Large intestine (tissue), 3 donors: Measurements from ENCODE around the gene PRR36. TPM values are rescaled to one million over a fixed set of nuclear protein-coding genes. Genes with fewer than 3 reads are reported as not detected.

ENCODE experiments used
- DNase-seq, 2 donors: peaks; one replicate each; pipeline versions ENCODE4 v3.0.0 to v3.0.0-alpha.2; 2013
- H3K27ac ChIP-seq: one replicate; pipeline ENCODE4 v1.5.1; 2013; ENCODE audit warnings: low read length
- H3K27me3 ChIP-seq: 2 replicates; pipeline ENCODE4 v1.6.1; 2013; ENCODE audit warnings: low read length; ENCODE audit not compliant: control insufficient read depth, insufficient read depth
- H3K36me3 ChIP-seq: 2 replicates; pipeline ENCODE4 v1.6.1; 2013; ENCODE audit warnings: low read length; ENCODE audit not compliant: control insufficient read depth, insufficient read depth
- H3K4me1 ChIP-seq: one replicate; pipeline ENCODE4 v1.6.1; 2013; ENCODE audit warnings: low read length; ENCODE audit not compliant: control insufficient read depth, insufficient read depth
- H3K4me3 ChIP-seq: one replicate; pipeline ENCODE4 v1.5.1; 2013; ENCODE audit warnings: low read length
- H3K9me3 ChIP-seq: one replicate; pipeline ENCODE4 v1.6.1; 2013; ENCODE audit warnings: mild to moderate bottlenecking, low read depth, low read length, moderate library complexity; ENCODE audit not compliant: control insufficient read depth
- WGBS: methylation state at CpG from one replicate; pipeline ENCODE4 v1.1.5; 2013; ENCODE audit warnings: low lambda C conversion rate; ENCODE audit not compliant: insufficient coverage; 5-methylcytosine and 5-hydroxymethylcytosine counted together
- polyA plus RNA-seq: library from polyadenylated mRNA; unstranded; fragments of 120-200 nt; gene quantifications from one replicate; pipeline ENCODE4 v1.2.1, GENCODE V29; 2013

Gene PRR36
- polyA plus RNA-seq, 1 donor: 2.1 TPM

DNA sequence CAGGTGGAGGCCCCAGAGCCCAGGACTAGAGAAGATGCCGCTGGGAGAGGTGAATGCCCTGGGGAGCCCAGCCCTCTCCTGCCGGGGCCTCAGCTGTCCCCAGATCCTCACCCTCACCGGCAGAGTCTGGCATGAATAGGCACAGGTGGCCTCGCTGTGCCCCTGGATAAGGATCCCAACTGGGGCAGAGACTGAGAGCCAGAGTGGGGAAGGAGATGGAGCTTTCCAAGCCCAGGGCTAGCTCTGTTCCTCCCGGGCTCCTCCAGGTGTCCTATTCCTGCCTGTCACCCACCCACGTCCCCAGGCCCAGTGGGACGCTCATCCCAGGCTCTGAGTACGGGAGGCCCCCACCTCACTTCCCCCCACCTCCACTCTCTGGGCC is 16.5 kb downstream of the PRR36 start:
- Histone ChIP-seq H3K9me3 (peaks cover 4% of the 10 kb centered on the region), H3K36me3 (peaks cover 12% of the 10 kb centered on the region), H3K27ac (no peak overlapping the region), H3K4me3 (no peak overlapping the region), H3K27me3 (peaks cover 21% of the 10 kb centered on the region), H3K4me1 (peaks cover 31% of the 10 kb centered on the region)
- no peak for DNase-seq
- no CpG with 5 or more reads among the region's 8 CpGs for WGBS

DNA sequence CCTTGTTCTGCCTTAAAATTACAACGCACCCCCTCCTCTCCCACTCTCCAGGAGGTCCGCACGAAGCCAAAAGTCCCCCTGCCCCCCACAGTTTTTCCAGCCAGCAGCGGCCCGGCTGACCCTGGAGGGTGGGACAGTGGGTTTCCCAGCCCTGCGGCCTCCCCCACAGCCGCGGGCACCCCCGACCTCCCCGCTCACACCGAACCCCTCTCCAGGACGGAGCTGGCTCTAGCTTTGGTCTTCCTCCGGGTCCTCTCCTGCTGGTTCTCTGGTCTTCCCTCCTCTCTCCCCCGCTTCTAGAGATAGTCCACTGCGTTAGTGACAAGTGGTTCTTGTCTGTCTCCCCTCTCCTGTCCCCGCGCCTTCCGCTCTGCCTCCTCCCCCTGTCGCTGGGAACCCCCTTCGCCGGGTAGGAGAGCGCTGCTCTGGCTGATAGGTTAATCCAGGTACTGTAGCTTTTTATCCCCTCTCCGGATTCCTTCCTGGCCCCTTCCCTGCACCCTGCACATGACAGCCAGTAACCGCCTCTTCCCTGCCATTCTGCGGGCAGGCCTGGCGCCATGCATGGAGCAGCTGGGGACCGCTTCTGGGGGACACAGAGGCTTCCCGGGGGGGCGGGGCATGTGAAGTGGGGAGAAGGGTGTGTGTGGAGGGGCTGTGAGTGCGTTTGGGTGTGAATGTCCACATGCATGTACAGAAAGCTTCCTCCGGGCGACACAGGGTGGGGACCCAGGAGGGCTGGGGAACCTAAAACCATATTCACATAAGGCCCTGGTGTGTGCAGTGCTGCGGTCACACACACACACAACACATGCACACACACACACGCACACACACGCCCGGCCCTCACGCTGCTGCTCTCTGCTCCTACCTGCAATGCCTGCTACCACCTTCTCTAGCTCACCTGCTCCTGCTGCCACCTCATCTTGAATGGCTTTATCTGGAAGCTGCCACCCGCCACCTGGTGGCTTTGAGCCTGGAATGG is 17.2 kb downstream of the PRR36 start:
- no peak overlapping the region for H3K27ac ChIP-seq
- peaks cover 12% of the 10 kb centered on the region for H3K36me3 ChIP-seq
- no peak for DNase-seq
- peaks cover 29% of the 10 kb centered on the region for H3K4me1 ChIP-seq
- H3K4me3 ChIP-seq: no peak overlapping the region
- peaks cover 17% of the 10 kb centered on the region for H3K27me3 ChIP-seq
- H3K9me3 ChIP-seq: peaks cover under 1% of the 10 kb centered on the region
- no CpG with 5 or more reads among the region's 38 CpGs for WGBS

DNA sequence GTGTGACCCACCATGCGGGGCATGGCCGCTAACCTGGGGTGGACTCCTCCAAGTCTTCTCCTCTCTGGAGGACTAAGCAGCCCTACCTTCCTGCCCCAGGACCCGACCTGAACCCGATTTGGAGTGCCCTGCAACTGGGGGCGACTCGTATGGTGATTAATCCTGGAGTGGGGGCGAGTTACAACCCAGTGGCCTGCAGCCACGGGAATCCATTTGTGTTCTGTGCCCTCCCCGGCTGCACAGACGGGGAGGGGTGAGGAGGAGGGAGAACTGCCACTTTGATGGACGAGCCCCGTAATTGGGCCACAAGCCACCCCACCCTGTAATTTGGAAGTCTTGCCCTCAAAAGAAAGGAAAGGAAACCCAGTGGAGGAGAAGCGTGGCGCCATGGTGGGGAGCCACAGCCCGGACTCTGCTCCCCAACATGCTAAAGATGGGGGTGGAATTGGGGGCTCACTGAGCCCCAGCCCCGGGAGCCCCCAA is 18.0 kb downstream of the PRR36 start:
- Histone ChIP-seq H3K27me3 (peaks cover 9% of the 10 kb centered on the region), H3K27ac (no peak overlapping the region), H3K4me3 (no peak overlapping the region), H3K36me3 (peaks cover 12% of the 10 kb centered on the region), H3K4me1 (peaks cover 21% of the 10 kb centered on the region), H3K9me3 (no peaks in the 10 kb centered on the region)
- DNase-seq: no peak
- no CpG with 5 or more reads among the region's 16 CpGs for WGBS

DNA sequence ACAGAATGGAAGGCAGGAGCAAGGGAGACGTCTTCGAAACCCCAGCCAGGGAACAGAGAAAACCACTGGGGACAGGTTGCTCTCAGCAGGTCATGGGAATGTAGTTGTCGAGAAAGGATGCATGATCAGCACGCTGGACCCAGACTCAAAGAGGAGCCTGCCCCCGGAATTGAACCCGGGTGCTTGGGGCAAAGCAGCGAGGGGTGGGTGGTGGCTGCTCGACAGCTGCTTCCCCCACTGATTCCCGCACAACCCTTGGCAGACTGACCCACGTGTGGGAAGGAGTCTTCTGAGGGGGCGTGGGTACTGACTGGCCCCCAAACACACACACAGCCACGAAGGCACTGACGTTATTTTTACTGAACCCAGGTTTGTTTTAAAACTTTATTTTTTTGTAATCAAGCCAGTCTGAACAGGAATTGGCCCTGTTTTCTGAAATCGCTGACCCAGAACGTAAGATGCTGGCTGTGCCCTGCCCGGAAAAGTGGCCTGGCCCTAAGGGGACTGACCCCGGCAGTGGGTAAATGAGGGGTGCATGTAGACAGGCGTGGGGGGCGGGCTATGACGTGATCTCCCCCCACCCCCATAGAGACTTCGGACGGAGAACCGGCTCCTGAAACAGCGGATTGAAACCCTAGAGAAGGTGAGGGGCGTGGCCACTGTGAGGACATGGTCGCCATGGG is 18.6 kb downstream of the PRR36 start:
- Histone ChIP-seq H3K4me3 (no peak overlapping the region), H3K27me3 (peaks cover 3% of the 10 kb centered on the region), H3K9me3 (no peaks in the 10 kb centered on the region), H3K27ac (no peak overlapping the region), H3K4me1 (peaks cover 18% of the 10 kb centered on the region), H3K36me3 (peaks cover 11% of the 10 kb centered on the region)
- WGBS: no CpG with 5 or more reads among the region's 26 CpGs
- DNase-seq: no peak

DNA sequence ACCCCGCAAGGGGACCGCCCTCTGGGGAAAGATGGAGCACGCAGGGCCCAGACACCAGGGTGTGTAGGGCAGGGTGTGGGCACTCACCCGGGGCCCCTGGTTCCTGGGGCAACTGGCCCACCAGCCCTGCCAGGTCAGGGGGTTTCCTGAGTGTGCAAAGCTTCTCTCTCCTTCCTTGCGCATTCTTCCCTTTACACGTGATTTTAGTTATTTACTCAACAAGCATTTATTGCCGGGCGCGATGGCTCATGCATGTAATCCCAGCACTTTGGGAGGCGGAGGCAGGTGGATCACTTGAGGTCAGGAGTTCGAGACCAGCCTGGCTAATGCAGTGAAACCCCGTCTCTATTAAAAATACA is 20.4 kb downstream of the PRR36 start:
- peak overlapping the region; percentile 70 for H3K27ac ChIP-seq
- H3K27me3 ChIP-seq: no peaks in the 10 kb centered on the region
- H3K36me3 ChIP-seq: no peaks in the 10 kb centered on the region
- H3K9me3 ChIP-seq: no peaks in the 10 kb centered on the region
- WGBS: no CpG with 5 or more reads among the region's 12 CpGs
- peaks cover 18% of the 10 kb centered on the region for H3K4me1 ChIP-seq
- H3K4me3 ChIP-seq: no peak overlapping the region
- peak in 1 of 2 donors; percentile 66 for DNase-seq

DNA sequence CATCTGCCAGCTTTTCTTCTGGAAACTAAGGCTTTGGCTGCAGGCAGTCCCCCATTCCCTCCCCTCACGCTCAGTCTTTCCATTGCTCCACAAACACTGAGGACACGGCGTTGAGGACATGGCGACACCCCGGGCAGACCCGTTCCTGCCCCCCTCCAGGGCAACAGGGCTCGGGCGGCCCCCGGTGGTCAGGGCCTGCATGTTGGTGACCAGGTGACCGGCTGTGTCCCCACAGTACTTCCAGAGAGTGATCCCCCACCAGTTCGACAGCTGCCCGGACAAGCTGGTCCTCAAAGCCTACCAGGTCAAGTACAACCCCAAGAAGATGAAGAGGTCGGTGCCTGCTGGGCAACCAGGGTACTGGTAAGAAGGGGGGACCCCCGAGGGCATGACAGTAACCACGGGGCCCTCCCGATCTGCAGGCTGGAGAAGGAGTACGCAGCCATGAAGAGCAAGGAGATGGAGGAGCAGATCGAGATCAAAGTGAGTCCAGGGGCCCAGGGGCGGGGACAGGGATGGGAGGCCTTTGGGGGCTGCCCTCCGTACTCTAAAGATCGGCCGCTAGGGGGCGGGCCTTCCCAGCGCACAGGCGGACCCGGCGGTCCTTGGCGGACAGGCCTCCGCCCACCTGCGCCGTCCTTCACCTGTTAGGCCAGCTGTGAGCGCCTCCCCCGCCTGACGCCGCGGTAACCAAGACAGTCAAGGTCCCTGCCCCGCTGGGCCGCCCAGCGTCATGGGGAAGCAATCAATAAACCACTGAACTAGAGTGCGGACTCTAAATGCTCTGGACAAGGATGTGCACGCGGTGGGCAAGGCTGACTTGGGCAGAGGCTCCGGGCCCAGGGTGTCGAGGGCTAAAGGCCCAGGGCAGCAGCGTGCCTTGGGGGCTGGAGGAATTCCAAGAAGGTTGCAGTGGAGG is 21.1 kb downstream of the PRR36 start:
- Histone ChIP-seq H3K27ac (peak overlapping the region; percentile 70), H3K4me1 (peaks cover 13% of the 10 kb centered on the region), H3K27me3 (no peaks in the 10 kb centered on the region), H3K4me3 (no peak overlapping the region), H3K9me3 (no peaks in the 10 kb centered on the region), H3K36me3 (no peaks in the 10 kb centered on the region)
- no CpG with 5 or more reads among the region's 45 CpGs for WGBS
- DNase-seq: peak; percentile 92 to 93

DNA sequence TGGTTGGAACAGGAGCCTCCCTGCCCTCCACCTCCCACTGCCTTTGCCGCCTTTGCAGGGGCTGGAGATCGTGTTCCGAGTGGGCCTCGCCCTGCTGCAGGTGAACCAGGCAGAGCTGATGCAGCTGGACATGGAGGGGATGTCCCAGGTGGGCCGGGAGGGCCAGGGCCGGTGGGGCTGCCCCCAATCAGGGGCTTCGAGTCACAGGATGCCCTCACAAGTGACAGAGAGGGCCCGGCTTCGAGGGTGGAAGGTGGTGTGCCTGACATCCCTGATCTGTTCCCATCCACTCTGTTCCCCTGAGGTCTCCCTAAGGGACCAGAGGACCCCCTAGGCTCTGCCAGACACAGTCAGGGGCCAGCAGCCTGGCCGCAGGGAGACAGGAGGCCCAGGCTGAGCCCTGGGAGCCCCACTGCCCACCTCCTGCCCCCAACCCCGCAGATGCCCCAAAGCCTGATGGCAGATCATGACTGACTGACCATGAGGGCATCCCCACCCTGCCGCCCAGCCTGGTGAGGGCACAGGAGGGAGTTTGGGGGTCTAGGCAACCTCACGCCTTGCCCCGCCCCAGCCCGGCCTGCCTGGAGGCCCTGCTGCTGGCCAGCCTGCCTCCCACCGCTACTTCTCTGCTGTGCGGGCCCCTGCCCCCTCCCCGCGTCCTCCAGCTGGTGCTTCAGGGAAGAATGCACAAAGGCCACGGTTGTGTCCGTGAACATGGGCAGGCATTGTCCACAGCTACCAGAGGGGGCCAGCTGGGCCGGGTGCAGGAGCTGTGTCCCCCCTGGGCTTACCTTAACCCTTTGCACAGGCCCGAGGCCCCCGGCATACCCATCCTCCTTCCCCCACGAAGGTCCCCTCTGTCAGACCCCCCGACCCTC is 22.3 kb downstream of the PRR36 start:
- Histone ChIP-seq H3K9me3 (no peaks in the 10 kb centered on the region), H3K4me3 (no peak overlapping the region), H3K27ac (no peak overlapping the region), H3K27me3 (no peaks in the 10 kb centered on the region), H3K4me1 (peaks cover 10% of the 10 kb centered on the region), H3K36me3 (no peaks in the 10 kb centered on the region)
- DNase-seq: no peak
- WGBS: 93% methylated on average over 3 of the region's 26 CpGs

DNA sequence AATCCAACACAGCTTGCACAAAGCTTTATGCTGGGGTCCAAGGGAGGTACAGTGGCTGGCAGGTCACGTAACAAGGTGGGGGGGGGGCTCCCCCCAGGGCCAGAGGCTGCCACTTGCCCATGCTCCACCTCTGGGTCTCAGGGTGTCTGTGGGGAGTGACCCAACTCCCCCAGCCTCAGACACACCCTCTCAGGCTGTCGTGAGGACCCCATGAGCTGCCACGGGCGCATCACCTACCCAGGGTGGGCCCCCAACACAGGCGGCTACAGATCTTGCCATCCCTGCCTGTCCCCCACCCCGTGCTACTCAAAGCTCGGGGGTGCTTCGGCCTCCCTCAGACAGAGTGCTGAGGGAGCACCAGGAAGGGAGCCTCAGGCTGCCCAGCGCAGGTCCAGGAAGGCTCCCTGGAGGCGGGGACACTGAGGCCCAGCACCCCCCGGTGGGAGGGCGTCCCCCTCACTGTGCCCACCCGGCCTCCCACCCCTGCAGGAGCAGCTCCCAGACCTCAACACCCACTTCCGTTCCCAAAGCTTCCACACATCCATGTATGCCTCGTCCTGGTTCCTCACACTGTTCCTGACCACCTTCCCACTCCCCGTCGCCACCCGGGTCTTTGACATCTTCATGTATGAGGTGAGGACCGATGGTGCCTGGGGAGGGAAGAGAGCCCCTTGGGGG is 23.1 kb downstream of the PRR36 start:
- Histone ChIP-seq H3K9me3 (no peaks in the 10 kb centered on the region), H3K4me1 (peaks cover 10% of the 10 kb centered on the region), H3K4me3 (no peak overlapping the region), H3K36me3 (no peaks in the 10 kb centered on the region), H3K27me3 (no peaks in the 10 kb centered on the region), H3K27ac (no peak overlapping the region)
- WGBS: no CpG with 5 or more reads among the region's 19 CpGs
- no peak for DNase-seq
